Fibroblast of the aortic adventitia (primary cell): Measurements from ENCODE around the gene VAC14. TPM values are rescaled to one million over a fixed set of nuclear protein-coding genes. Genes with fewer than 3 reads are reported as not detected.

Experiments used
- DNase-seq: peaks from one replicate; pipeline ENCODE4 v3.0.0-alpha.2; 2010; ENCODE audit warnings: low read depth
- H3K4me3 ChIP-seq: 2 replicates; pipeline ENCODE4 v1.5.1; 2011; ENCODE audit warnings: low read depth, mild to moderate bottlenecking, control low read depth, low read length, moderate library complexity
- CTCF ChIP-seq: IDR thresholded peaks from 2 replicates; pipeline ENCODE4 v1.5.1; 2011; ENCODE audit warnings: mild to moderate bottlenecking, low read length, control low read depth, inconsistent platforms; ENCODE audit not compliant: insufficient read depth
- total RNA-seq: library from RNA; depleted of rRNA; stranded (reverse); fragments of >200 nt; gene quantifications from 2 replicates; pipeline ENCODE4 v1.2.3, GENCODE V29; 2012; ENCODE audit warnings: low replicate concordance

The VAC14 gene
- total RNA-seq, 1 donor, result 29.7 TPM

DNA sequence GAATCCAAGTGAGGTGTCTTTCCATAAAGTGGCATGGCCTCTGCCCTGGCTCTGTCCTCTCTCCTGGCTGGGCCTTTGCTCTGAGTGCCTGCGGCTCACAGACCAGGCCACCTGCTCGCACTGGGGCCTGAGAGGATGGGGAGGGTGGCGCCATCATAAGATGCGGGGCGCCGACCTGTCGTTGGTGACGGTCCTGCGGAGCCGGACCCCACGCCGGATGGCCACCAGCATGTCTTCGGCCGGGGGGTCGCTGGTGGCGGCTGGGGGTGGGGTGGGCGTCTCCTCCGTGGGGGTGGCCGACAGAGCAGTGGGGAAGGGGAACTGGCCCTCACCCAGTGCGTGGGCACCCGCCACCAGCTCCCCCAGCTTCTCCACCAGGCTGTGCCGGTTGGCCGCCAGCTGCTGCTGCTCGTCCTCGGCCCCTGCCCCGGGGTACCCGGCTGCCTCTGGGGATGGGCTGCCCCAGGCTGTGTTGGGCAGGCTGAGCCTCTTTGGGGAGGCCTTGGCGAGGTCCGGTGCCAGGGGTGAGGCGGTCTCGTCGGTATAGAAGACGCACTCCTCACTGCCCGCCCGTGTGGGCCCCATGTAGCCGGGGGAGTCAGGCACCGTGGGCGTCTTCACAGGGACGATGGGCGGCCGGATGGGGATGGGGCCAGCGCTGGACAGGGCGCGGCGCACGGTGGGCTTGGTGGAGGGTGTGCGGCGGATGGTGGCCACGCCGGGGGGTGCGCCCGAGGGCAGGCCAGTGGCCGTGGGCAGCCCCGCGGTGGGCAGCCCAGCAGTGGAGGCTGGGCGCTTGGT is 137.2 kb downstream of the VAC14 start:
- DNase-seq, result no peak
- no peak for TF ChIP-seq CTCF
- no peak overlapping the region for H3K4me3 ChIP-seq

- TF ChIP-seq CTCF, result no peak
- no peak for DNase-seq
- no peak overlapping the region for H3K4me3 ChIP-seq
These were observed 137.9 kb downstream of the VAC14 start for GRCh38 chr16:70662991-70663523.

- TF ChIP-seq CTCF, result no peak
- peak; percentile 19 for DNase-seq
- no peak overlapping the region for H3K4me3 ChIP-seq
These were observed 138.9 kb downstream of the VAC14 start for GRCh38 chr16:70661918-70662641.

GRCh38 chr16:70661534-70661917 is 139.4 kb downstream of the VAC14 start:
- H3K4me3 ChIP-seq, result no peak overlapping the region
- TF ChIP-seq CTCF, result no peak
- DNase-seq, result no peak

DNA sequence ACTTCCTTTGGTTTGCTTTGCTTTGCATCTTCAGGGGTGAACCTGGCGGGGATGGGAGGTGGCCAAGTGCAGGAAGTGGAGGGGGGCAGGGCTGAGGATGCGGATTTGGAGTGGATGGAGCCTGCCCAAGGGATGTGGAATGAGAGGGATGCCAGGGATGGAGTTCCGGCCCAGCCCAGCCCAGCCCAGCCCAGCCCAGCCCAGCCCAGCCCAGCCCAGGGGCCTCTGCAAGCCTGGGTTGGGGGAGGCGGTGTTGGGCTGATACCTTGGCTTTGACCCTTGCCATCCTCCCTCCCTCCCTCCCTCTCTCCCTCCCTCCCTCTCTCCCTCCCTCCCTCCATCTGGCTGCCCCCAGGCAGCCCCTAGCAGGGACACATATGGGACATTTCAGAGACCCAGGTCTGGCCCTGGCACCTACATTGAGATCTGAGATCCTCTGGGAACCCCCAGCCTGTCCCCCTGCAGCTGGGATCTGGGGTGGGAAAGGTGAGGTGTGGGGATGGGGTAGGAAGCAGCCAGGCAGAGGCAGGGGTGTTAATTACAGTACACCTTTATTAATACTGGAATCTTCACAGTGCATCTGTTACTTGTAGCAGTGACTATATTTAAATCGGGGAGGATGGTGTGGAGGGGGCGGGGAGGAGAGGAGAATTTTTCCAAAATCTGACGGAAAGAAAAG is 140.1 kb downstream of the VAC14 start:
- TF ChIP-seq CTCF, result no peak
- DNase-seq, result no peak

DNA sequence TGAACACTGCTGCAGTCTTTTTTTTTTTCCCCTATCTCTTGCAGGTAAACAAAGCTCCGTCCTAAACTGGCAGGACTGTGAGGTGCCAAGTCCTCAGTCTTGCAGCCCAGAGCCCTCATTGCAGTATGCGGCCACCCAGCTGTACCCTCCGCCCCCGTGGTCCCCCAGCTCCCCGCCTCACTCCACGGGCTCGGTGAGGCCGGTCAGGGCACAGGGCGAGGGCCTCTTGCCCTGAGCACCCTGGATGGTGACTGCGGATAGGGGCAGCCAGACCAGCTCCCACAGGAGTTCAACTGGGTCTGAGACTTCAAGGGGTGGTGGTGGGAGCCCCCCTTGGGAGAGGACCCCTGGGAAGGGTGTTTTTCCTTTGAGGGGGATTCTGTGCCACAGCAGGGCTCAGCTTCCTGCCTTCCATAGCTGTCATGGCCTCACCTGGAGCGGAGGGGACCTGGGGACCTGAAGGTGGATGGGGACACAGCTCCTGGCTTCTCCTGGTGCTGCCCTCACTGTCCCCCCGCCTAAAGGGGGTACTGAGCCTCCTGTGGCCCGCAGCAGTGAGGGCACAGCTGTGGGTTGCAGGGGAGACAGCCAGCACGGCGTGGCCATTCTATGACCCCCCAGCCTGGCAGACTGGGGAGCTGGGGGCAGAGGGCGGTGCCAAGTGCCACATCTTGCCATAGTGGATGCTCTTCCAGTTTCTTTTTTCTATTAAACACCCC is 140.8 kb downstream of the VAC14 start:
- no peak for TF ChIP-seq CTCF
- DNase-seq, result no peak
- no peak overlapping the region for H3K4me3 ChIP-seq

More for the DNA sequence above, 140.1 kb downstream of the VAC14 start:
- no peak overlapping the region for H3K4me3 ChIP-seq
